Upper lobe of right lung (tissue), 1 donor: ENCODE measurements around the gene LLGL2. TPM values are rescaled to one million over a fixed set of nuclear protein-coding genes. Genes with fewer than 3 reads are reported as not detected.

ENCODE experiments used
- ATAC-seq: fragments of 200-7000 bp; cut with Tn5 transposase; one replicate; pipeline ENCODE4 v1.9.1; 2020; ENCODE audit warnings: mild to moderate bottlenecking, moderate library complexity
- DNase-seq: peaks from one replicate; pipeline ENCODE4 v3.0.0-alpha.2; 2020
- H3K27ac ChIP-seq: fragments of 200-600 bp; one replicate; pipeline ENCODE4 v1.8.0; 2022
- H3K27me3 ChIP-seq: fragments of 200-600 bp; one replicate; pipeline ENCODE4 v1.8.0; 2022; ENCODE audit warnings: mild to moderate bottlenecking
- H3K36me3 ChIP-seq: fragments of 200-600 bp; one replicate; pipeline ENCODE4 v1.8.0; 2022
- H3K4me1 ChIP-seq: fragments of 200-600 bp; one replicate; pipeline ENCODE4 v1.8.0; 2022
- H3K4me3 ChIP-seq: fragments of 200-600 bp; one replicate; pipeline ENCODE4 v1.8.0; 2022; ENCODE audit warnings: mild to moderate bottlenecking
- H3K9me3 ChIP-seq: fragments of 200-600 bp; one replicate; pipeline ENCODE4 v1.8.0; 2022
- intact Hi-C: fragments of 100-400 bp; cut with DNase I; formaldehyde crosslinking; loops from one replicate; pipeline ENCODE4 v1.11.0; 2022
- total RNA-seq: library from RNA; stranded (reverse); fragmentation: NEBNext Ultra II Directional; extraction: Animal tissue kit (Norgen Biotek cat#: 25700); gene quantifications from one replicate; pipeline ENCODE4 v1.2.1, GENCODE V29; 2021
- TF ChIP-seq, protein P1 (sequence below): fragments of 200-600 bp; IDR thresholded peaks from one replicate; pipeline ENCODE4 v1.8.0; 2022; ENCODE audit warnings: antibody characterized with exemption
- donor health status: DM: no; HTN: yes; CAD: no; lungs with severe emphysema.

Gene LLGL2
- total RNA-seq, 1 donor from 2014 or later = 133 TPM

DNA sequence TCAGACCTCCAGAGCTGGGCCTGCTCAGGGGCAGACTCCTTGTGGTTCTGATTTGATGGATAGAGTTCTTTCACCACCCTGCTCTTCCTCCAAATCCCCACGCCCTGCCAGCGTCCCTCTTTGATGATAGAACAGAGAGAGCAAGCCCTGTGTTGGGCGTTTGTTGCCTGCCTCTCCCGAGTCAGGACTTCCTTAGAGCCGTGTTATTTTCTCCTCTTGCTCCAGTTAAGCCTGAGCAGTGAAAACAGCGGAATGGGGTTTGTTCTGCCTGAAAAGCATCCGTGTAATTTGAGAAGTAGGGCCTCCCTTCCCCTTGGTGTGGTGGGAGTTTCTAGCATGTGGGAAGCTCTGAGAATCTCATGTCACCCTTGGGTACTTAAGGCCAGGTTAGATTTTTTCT is 47.0 kb upstream of the LLGL2 start:
- DNase-seq (no peak), ATAC-seq (no peak)
- H3K36me3 ChIP-seq = peaks cover 6% of the 10 kb centered on the region
- intact Hi-C loops = no loop called here
- H3K27me3 ChIP-seq = no peaks in the 10 kb centered on the region
- no peak overlapping the region for H3K4me3 ChIP-seq
- H3K4me1 ChIP-seq = peaks cover 25% of the 10 kb centered on the region
- TF ChIP-seq, protein P1, sequence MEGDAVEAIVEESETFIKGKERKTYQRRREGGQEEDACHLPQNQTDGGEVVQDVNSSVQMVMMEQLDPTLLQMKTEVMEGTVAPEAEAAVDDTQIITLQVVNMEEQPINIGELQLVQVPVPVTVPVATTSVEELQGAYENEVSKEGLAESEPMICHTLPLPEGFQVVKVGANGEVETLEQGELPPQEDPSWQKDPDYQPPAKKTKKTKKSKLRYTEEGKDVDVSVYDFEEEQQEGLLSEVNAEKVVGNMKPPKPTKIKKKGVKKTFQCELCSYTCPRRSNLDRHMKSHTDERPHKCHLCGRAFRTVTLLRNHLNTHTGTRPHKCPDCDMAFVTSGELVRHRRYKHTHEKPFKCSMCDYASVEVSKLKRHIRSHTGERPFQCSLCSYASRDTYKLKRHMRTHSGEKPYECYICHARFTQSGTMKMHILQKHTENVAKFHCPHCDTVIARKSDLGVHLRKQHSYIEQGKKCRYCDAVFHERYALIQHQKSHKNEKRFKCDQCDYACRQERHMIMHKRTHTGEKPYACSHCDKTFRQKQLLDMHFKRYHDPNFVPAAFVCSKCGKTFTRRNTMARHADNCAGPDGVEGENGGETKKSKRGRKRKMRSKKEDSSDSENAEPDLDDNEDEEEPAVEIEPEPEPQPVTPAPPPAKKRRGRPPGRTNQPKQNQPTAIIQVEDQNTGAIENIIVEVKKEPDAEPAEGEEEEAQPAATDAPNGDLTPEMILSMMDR = no peak
- no peak overlapping the region for H3K27ac ChIP-seq
- H3K9me3 ChIP-seq = no peaks in the 10 kb centered on the region

DNA sequence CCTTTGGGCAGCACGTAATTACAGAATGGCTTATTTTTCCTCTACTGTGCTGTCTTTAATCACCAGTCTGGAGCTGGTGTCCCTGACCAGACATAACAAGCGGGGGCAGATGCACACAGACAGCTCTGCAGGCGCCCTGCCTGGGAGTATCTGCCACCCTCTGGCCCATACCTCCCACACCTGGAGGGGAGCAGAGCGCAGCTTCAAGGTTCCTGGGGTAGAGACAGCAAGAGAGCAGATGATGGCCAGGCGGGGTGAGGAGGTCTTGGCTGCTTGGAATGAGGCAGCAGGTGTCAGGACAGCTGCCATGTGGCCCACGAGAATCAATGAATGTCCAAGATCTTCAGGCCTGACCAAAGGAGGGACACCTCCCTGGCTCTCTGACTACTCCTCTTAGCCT is 45.2 kb upstream of the LLGL2 start:
- no peak for DNase-seq
- H3K36me3 ChIP-seq = no peaks in the 10 kb centered on the region
- ATAC-seq = no peak
- peaks cover 21% of the 10 kb centered on the region for H3K4me1 ChIP-seq
- no peaks in the 10 kb centered on the region for H3K27me3 ChIP-seq
- H3K9me3 ChIP-seq = no peaks in the 10 kb centered on the region
- no peak overlapping the region for H3K4me3 ChIP-seq
- TF ChIP-seq, protein P1 = no peak
- intact Hi-C loops = no loop called here
- no peak overlapping the region for H3K27ac ChIP-seq

DNA sequence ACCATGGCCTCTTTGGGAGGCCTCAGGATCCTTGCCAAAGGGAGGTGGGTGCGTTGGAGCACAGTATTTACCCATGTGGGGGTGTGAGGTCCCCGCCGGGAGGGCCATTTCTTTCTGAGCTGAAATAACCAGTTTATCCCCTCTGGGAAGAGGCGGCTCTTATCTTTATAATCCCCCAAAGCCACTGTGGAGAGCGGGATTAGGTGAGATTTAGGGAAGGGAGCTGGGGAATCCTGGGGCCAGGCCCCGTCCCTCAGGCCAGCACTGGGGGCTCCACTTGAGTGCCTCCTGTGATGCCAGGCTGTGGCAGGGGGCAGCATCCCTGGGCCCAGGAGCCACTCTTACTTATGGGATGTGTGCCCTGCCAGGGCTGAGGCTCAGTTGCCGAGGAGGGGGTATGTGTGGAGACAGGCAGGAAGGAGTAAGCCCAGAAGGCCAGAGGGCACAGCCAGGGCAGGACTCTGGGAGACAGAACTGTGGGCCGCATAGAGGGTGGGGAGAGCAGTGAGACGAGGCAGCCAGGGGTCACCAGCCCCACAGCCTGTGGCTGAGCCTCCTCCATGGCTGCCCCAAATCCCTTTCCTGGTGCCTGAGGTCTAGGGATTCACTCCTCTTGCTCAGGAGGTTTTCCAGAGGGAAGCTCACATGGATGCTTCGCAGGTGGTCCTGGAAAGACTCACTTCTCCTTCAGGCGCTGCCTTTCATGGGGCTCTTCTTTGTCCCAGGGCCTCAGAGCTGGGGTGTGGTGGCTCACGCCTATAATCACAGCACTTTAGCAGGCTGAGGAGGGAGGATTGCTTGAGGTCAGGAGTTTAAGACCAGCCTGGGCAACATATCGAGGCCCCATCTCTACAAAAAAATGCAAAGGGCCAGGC is 44.1 kb upstream of the LLGL2 start:
- intact Hi-C loops = no loop called here
- ATAC-seq = no peak
- DNase-seq = peak; percentile 55

GRCh38 chr17:75482098-75482942 is 43.2 kb upstream of the LLGL2 start:
- TF ChIP-seq, protein P1 = no peak
- H3K4me1 ChIP-seq = peaks cover 11% of the 10 kb centered on the region
- no peak for ATAC-seq

More for the DNA sequence above, 44.1 kb upstream of the LLGL2 start:
- Histone ChIP-seq H3K4me1 (peaks cover 10% of the 10 kb centered on the region), H3K9me3 (no peaks in the 10 kb centered on the region), H3K27me3 (no peaks in the 10 kb centered on the region), H3K27ac (peak overlapping the region; percentile 11), H3K36me3 (no peaks in the 10 kb centered on the region), H3K4me3 (no peak overlapping the region)
- TF ChIP-seq, protein P1 = no peak

GRCh38 chr17:75485688-75486087 is 39.8 kb upstream of the LLGL2 start:
- DNase-seq = peak; percentile 57
- TF ChIP-seq, protein P1 = no peak
- H3K4me1 ChIP-seq = peaks cover 28% of the 10 kb centered on the region
- no peak for ATAC-seq
- H3K27ac ChIP-seq = no peak overlapping the region
- H3K4me3 ChIP-seq = no peak overlapping the region
- H3K36me3 ChIP-seq = no peaks in the 10 kb centered on the region
- no peaks in the 10 kb centered on the region for H3K27me3 ChIP-seq
- no peaks in the 10 kb centered on the region for H3K9me3 ChIP-seq
- intact Hi-C loops = no loop called here

More at GRCh38 chr17:75482098-75482942, 43.2 kb upstream of the LLGL2 start:
- no peak overlapping the region for H3K4me3 ChIP-seq
- H3K27me3 ChIP-seq = no peaks in the 10 kb centered on the region
- intact Hi-C loops = no loop called here
- no peak overlapping the region for H3K27ac ChIP-seq
- no peak for DNase-seq
- H3K36me3 ChIP-seq = no peaks in the 10 kb centered on the region
- H3K9me3 ChIP-seq = no peaks in the 10 kb centered on the region
